GM10248 (cell line): Measurements from ENCODE around the gene HOXC11.

ENCODE experiments used
- CTCF ChIA-PET: fragments of 300-600 bp; sonication (Branson Sonifier 250); formaldehyde crosslinking; extraction: SDS; loops from one replicate; lab custom pipeline; 2021; ENCODE audit warnings: antibody characterized with exemption; lab: Yijun Ruan, JAX
- POLR2A ChIA-PET: fragments of 350-650 bp; sonication (Branson Sonifier 250); formaldehyde crosslinking; extraction: SDS; loops from one replicate; lab custom pipeline; 2020; ENCODE audit warnings: antibody characterized with exemption; lab: Yijun Ruan, JAX
- DNase-seq: peaks from one replicate; pipeline ENCODE4 v3.0.0; 2012; ENCODE audit errors: extremely low spot score
- CTCF ChIP-seq: IDR thresholded peaks from 2 replicates; pipeline ENCODE4 v1.5.1; 2012; ENCODE audit warnings: mild to moderate bottlenecking, low read depth; ENCODE audit errors: extremely low read depth, missing control alignments, control extremely low read depth

HOXC11 gene

GRCh38 chr12:53966085-53966384 lies 6.9 kb upstream of the HOXC11 start:
- ChIA-PET POLR2A (no interaction called here), CTCF (interaction anchor here (1.0 to 1.8 kb wide), 2 partner anchors 32 to 39 kb away, joined by 3 to 5 read pairs; no protein-coding TSS in a partner anchor)
- TF ChIP-seq CTCF, result no peak
- no peak for DNase-seq

- no peak for TF ChIP-seq CTCF
- no peak for DNase-seq
- CTCF ChIA-PET, result interaction anchor here (0.8 to 1.5 kb wide), 3 partner anchors 11 to 39 kb away, joined by 3 to 4 read pairs (median 3); partner anchors contain the start of gene HOXC12
- POLR2A ChIA-PET, result no interaction called here
These were observed 6.4 kb upstream of the HOXC11 start for GRCh38 chr12:53966385-53967133.

GRCh38 chr12:53967421-53967925 lies 5.5 kb upstream of the HOXC11 start:
- no peak for DNase-seq
- ChIA-PET CTCF (interaction anchor here (1.0 to 1.5 kb wide), 3 partner anchors 13 to 234 kb away, joined by 3 to 5 read pairs (median 4); partner anchors contain the start of gene HOXC12), POLR2A (no interaction called here)
- TF ChIP-seq CTCF, result no peak

- CTCF ChIA-PET, result interaction anchor here (1.2 to 2.4 kb wide), 4 partner anchors 9 to 239 kb away, joined by 4 to 9 read pairs (median 6); no protein-coding TSS in a partner anchor
- POLR2A ChIA-PET, result no interaction called here
- no peak for DNase-seq
- no peak for TF ChIP-seq CTCF
These were observed 4.5 kb upstream of the HOXC11 start for GRCh38 chr12:53968214-53969127.

GRCh38 chr12:53969588-53970259 lies 3.2 kb upstream of the HOXC11 start:
- TF ChIP-seq CTCF, result no peak
- ChIA-PET POLR2A (no interaction called here), CTCF (interaction anchor here (0.9 to 2.4 kb wide), 5 partner anchors 8 to 238 kb away, joined by 3 to 9 read pairs (median 4); partner anchors contain the start of gene HOXC5)
- no peak for DNase-seq
